Progenitor cell of endocrine pancreas (in vitro differentiated cells): ENCODE measurements around the gene DCAF15. TPM values are rescaled to one million over a fixed set of nuclear protein-coding genes. Genes with fewer than 3 reads are reported as not detected.

Experiments used
- DNase-seq: peaks from one replicate; pipeline ENCODE4 v3.0.0; 2021; ENCODE audit warnings: low spot score; ENCODE audit not compliant: unreplicated experiment
- H3K27ac Mint-ChIP-seq: 2 replicates; pipeline ENCODE4 v1.8.0; 2021; ENCODE audit warnings: mild to moderate bottlenecking, moderate library complexity, mixed read lengths
- H3K27me3 Mint-ChIP-seq: 2 replicates; pipeline ENCODE4 v1.8.0; 2021; ENCODE audit warnings: mixed read lengths
- H3K36me3 Mint-ChIP-seq: 2 replicates; pipeline ENCODE4 v1.8.0; 2022; ENCODE audit warnings: mixed read lengths; ENCODE audit not compliant: insufficient read depth
- H3K4me1 Mint-ChIP-seq: 2 replicates; pipeline ENCODE4 v1.8.0; 2021; ENCODE audit warnings: low read depth, mixed read lengths
- H3K4me3 Mint-ChIP-seq: 2 replicates; pipeline ENCODE4 v1.8.0; 2021; ENCODE audit warnings: low read depth, mild to moderate bottlenecking, moderate library complexity, mixed read lengths
- H3K9me3 Mint-ChIP-seq: 2 replicates; pipeline ENCODE4 v1.8.0; 2021; ENCODE audit warnings: low read depth, mixed read lengths
- CTCF ChIP-seq: fragments of 200-600 bp; sonication (generic); IDR thresholded peaks from one replicate; pipeline ENCODE4 v1.5.0; 2021; ENCODE audit warnings: antibody characterized with exemption, mild to moderate bottlenecking; ENCODE audit not compliant: unreplicated experiment
- total RNA-seq: library from RNA; stranded (reverse); gene quantifications from 2 replicates; pipeline ENCODE4 v1.2.1, GENCODE V29; 2021

DCAF15 gene
- total RNA-seq, 1 donor from 2014 or later, result 65.5 TPM

DNA sequence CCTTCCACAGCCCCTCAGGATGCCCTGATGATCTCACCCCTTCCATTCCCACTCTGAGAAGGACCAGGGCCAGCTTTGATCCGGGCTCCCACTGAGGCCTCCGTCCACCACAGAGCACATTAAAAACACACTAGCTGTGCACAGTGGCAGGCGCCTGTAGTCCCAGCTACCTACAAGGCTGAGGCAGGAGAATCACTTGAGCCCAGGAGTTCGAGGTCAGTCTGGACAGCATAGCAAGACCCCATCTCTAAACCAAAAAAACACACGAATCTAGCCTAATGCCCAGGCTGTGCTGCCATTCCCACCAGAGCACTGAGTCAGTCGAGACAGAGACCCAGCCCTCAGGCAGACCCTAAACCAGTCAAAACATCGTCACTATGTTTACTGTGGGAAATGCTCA, 39.7 kb downstream of the DCAF15 start:
- Mint-ChIP-seq H3K4me3 (no peak overlapping the region), H3K4me1 (peaks cover 6% of the 10 kb centered on the region), H3K36me3 (peaks cover 14% of the 10 kb centered on the region), H3K27ac (no peak overlapping the region), H3K9me3 (no peaks in the 10 kb centered on the region), H3K27me3 (no peaks in the 10 kb centered on the region)
- no peak for TF ChIP-seq CTCF
- DNase-seq, result no peak

- no peak for DNase-seq
- Mint-ChIP-seq H3K9me3 (no peaks in the 10 kb centered on the region), H3K36me3 (peaks cover 14% of the 10 kb centered on the region), H3K4me3 (no peak overlapping the region), H3K27me3 (no peaks in the 10 kb centered on the region), H3K27ac (no peak overlapping the region), H3K4me1 (peaks cover 6% of the 10 kb centered on the region)
- TF ChIP-seq CTCF, result no peak
These were observed 41.4 kb downstream of the DCAF15 start for GRCh38 chr19:13993590-13994300.

DNA sequence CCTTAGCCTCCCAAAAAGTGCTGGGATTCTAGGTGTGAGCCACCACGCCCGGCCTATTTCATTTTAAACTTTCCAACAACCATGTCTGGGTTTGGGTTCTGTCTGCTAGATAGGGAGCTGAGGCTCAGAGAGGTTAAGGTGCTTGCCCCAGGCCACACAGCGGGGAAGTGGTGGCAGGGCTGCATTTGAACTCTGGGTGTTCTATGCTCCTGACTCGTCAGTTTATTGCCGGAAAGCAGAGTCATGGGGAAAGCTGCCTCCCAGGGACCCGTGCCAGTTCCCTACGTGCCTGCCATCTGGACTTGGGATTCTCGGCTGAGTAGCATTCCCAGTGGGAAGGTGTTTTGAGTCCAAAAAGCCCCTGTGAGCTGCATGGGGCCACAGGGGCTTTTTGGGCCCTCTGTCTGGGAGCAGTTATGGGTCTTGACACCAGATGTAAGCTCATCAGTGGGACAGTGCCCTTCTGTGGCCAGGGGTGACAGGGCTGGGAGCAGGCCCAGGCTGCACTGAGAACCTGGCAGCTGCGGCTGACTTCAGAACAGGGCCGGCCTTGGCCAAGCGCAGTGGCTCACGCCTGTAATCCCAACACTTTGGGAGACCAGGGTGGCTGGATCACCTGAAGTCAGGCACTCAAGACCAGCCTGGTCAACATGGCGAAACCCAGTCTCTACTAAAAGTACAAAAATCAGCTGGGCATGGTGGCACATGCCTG, 42.9 kb downstream of the DCAF15 start:
- no peak for DNase-seq
- no peaks in the 10 kb centered on the region for H3K4me1 Mint-ChIP-seq
- no peaks in the 10 kb centered on the region for H3K9me3 Mint-ChIP-seq
- peaks cover 10% of the 10 kb centered on the region for H3K36me3 Mint-ChIP-seq
- no peaks in the 10 kb centered on the region for H3K27me3 Mint-ChIP-seq
- no peak overlapping the region for H3K27ac Mint-ChIP-seq
- TF ChIP-seq CTCF, result no peak
- no peak overlapping the region for H3K4me3 Mint-ChIP-seq

DNA sequence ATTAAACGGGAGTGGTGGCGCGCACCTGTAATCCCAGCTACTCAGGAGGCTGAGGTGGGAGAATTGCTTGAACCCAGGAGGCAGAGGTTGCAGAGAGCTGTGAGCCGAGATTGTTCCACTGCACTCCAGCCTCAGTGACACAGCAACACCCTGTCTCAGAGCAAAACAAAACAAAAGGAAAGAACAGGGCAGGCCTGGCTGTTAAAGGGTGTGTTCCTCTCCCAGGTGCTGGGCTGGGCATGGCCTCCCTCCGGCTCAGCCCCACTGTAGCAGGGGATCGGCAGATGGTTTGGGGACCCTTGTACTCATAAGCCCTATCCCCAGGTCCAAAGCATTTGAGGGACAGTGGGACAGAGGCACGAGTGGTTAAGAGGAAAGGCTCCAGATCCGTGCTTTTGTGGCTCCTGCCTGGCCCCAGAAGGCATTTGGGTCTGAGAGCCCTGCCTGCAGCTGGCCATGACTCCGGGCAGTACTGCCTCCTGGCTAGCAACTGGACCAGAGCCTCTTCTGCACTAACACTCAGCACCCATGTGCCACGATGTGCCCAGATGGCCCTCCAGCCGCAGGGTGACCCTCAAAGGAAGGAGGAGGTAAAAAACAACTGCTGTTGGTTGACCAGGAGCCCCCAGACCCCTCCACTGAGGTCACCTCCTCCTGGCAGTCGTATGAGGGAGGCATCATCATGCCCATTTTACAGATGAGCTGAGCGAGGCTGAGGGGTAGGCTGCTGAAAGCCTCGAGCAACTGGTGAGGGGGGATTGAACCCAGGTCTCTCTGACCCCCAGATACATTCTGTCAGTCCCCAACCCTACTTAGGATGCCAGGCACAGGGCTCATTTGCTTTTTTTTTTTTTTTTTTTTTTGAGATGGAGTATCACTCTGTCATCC, 43.8 kb downstream of the DCAF15 start:
- Mint-ChIP-seq H3K9me3 (no peaks in the 10 kb centered on the region), H3K4me3 (no peak overlapping the region), H3K36me3 (peaks cover 12% of the 10 kb centered on the region), H3K4me1 (no peaks in the 10 kb centered on the region), H3K27ac (no peak overlapping the region), H3K27me3 (no peaks in the 10 kb centered on the region)
- no peak for DNase-seq
- no peak for TF ChIP-seq CTCF
